ENCODE results near the gene SPOP.
"Not testable (repeated sequence)": the region's sequence is repeated elsewhere in the genome, so short reads cannot be mapped to it uniquely, and the experiment has no call there.

Gene SPOP

GRCh38 chr17:49687878-49688491, 10.1 kb upstream of the SPOP start:
- no peak for TF ChIP-seq CTCF (IDR thresholded peaks at IDR 0.05; ENCODE audit: insufficient read depth, missing control alignments)
- no peak for FAIRE-seq

GRCh38 chr17:49681106-49681979, 3.4 kb upstream of the SPOP start:
- DNase-seq (ENCODE audit: insufficient read length, low spot score) (no peak), FAIRE-seq (no peak)
- no peak for TF ChIP-seq CTCF (IDR thresholded peaks at IDR 0.05; ENCODE audit: insufficient read depth, missing control alignments)

More at GRCh38 chr17:49687878-49688491, 10.1 kb upstream of the SPOP start:
- DNase-seq (ENCODE audit: insufficient read length, low spot score): no peak

- DNase-seq (ENCODE audit: insufficient read length, low spot score) (no peak), FAIRE-seq (no peak)
- no peak for TF ChIP-seq CTCF (IDR thresholded peaks at IDR 0.05; ENCODE audit: insufficient read depth, missing control alignments)
Observed at GRCh38 chr17:49680314-49680713, 2.4 kb upstream of the SPOP start.

GRCh38 chr17:49677134-49677932, 564 bp downstream of the SPOP start:
- DNase-seq (ENCODE audit: insufficient read length, low spot score): peak; percentile 71
- no peak for FAIRE-seq
- TF ChIP-seq CTCF (IDR thresholded peaks at IDR 0.05; ENCODE audit: insufficient read depth, missing control alignments): no peak

- no peak for TF ChIP-seq CTCF (IDR thresholded peaks at IDR 0.05; ENCODE audit: insufficient read depth, missing control alignments)
- DNase-seq (ENCODE audit: insufficient read length, low spot score) (no peak), FAIRE-seq (no peak)
Observed at GRCh38 chr17:49676276-49676868, 1.5 kb downstream of the SPOP start.

- FAIRE-seq (no peak), DNase-seq (ENCODE audit: insufficient read length, low spot score) (no peak)
- no peak for TF ChIP-seq CTCF (IDR thresholded peaks at IDR 0.05; ENCODE audit: insufficient read depth, missing control alignments)
Observed at GRCh38 chr17:49674507-49674906, 3.4 kb downstream of the SPOP start.

GRCh38 chr17:49673679-49674078, 4.2 kb downstream of the SPOP start:
- DNase-seq (ENCODE audit: insufficient read length, low spot score); FAIRE-seq: not testable (repeated sequence)

All from D721Med (cell line).